HepG2 (cell line): ENCODE results near the gene GYS1. TPM values are rescaled to one million over a fixed set of nuclear protein-coding genes. Genes with fewer than 3 reads are reported as not detected.

ENCODE experiments used
- ARNT ChIP-seq: fragments of 450-650 bp; IDR thresholded peaks from 2 replicates; pipeline ENCODE4 v1.6.1; 2017
- EZH2 ChIP-seq: conservative IDR thresholded peaks from 2 replicates; pipeline ENCODE4 v1.6.1; 2012; ENCODE audit warnings: mild to moderate bottlenecking, low read depth, low read length, moderate library complexity
- FOSL2 ChIP-seq: sonication (generic); formaldehyde crosslinking; IDR thresholded peaks from 2 replicates; pipeline ENCODE4 v1.4.0; 2020; ENCODE audit warnings: missing genetic modification reagents
- HDAC1 ChIP-seq: sonication (generic); formaldehyde crosslinking; IDR thresholded peaks from 2 replicates; pipeline ENCODE4 v1.5.1; 2020; ENCODE audit warnings: mild to moderate bottlenecking, missing genetic modification reagents
- HDAC6 ChIP-seq: fragments of 200-600 bp; sonication (generic); IDR thresholded peaks from 2 replicates; pipeline ENCODE4 v1.7.0; 2017; ENCODE audit warnings: mild to moderate bottlenecking, antibody characterized with exemption, low read length, low read depth
- MEF2D ChIP-seq: sonication (generic); formaldehyde crosslinking; IDR thresholded peaks from 2 replicates; pipeline ENCODE4 v1.5.1; 2020; ENCODE audit warnings: mild to moderate bottlenecking, missing genetic modification reagents
- NFYC ChIP-seq: IDR thresholded peaks from 2 replicates; pipeline ENCODE4 v1.6.1; 2016; ENCODE audit warnings: missing genetic modification reagents, missing compliant biosample characterization
- PHB2 ChIP-seq: fragments of 450-650 bp; IDR thresholded peaks from 2 replicates; pipeline ENCODE4 v1.6.1; 2018; ENCODE audit not compliant: partially characterized antibody
- PHF8 ChIP-seq: sonication (generic); formaldehyde crosslinking; IDR thresholded peaks from 2 replicates; pipeline ENCODE4 v1.5.0; 2020; ENCODE audit warnings: missing genetic modification reagents
- SPEN ChIP-seq: sonication (generic); formaldehyde crosslinking; IDR thresholded peaks from 2 replicates; pipeline ENCODE4 v1.5.1; 2020; ENCODE audit warnings: low read depth, mild to moderate bottlenecking, missing genetic modification reagents
- TBX3 ChIP-seq: fragments of 450-650 bp; IDR thresholded peaks from 2 replicates; pipeline ENCODE4 v1.6.1; 2017; ENCODE audit warnings: antibody characterized with exemption, mild to moderate bottlenecking, inconsistent platforms, borderline replicate concordance
- ZMYM4 ChIP-seq: sonication (generic); formaldehyde crosslinking; IDR thresholded peaks from 2 replicates; pipeline ENCODE4 v1.8.1; 2023; ENCODE audit warnings: mild to moderate bottlenecking, missing genetic modification reagents
- ZNF496 ChIP-seq: sonication (generic); formaldehyde crosslinking; IDR thresholded peaks from 2 replicates; pipeline ENCODE4 v1.8.1; 2023; ENCODE audit warnings: mild to moderate bottlenecking, moderate library complexity, missing genetic modification reagents; ENCODE audit not compliant: insufficient replicate concordance
- ZNF772 ChIP-seq: sonication (generic); formaldehyde crosslinking; IDR thresholded peaks from 2 replicates; pipeline ENCODE4 v1.5.0; 2020; ENCODE audit warnings: mild to moderate bottlenecking, missing genetic modification reagents
- ZNF780A ChIP-seq: sonication (generic); formaldehyde crosslinking; IDR thresholded peaks from 2 replicates; pipeline ENCODE4 v1.8.0; 2022; ENCODE audit warnings: mild to moderate bottlenecking, missing genetic modification reagents, moderate library complexity
- ZNF788 ChIP-seq: sonication (generic); formaldehyde crosslinking; IDR thresholded peaks from 2 replicates; pipeline ENCODE4 v1.5.0; 2020; ENCODE audit warnings: mild to moderate bottlenecking, missing genetic modification reagents, borderline replicate concordance
- polyA plus RNA-seq, 8 experiments: library from polyadenylated mRNA; depleted of rRNA in 3 of 8; stranded (reverse) in 7 of 8; unstranded in 1 of 8; fragments of >200 nt; fragmentation: Illumina TruSeq in 4 of 8; extraction: Trizol in 4 of 8; gene quantifications; 2 replicates each; pipeline versions ENCODE4 v1.2.1 to v1.2.3, GENCODE V29; 2011 to 2016; ENCODE audit warnings: low read depth in 4 of 8, missing spikeins in 1 of 8, mixed read lengths in 1 of 8; ENCODE audit not compliant: insufficient read depth in 1 of 8
- total RNA-seq, 5 experiments: library from RNA; depleted of rRNA; stranded (reverse); fragments of >200 nt; fragmentation: Illumina TruSeq; extraction: Trizol; gene quantifications; 2 replicates each; pipeline ENCODE4 v1.2.3, GENCODE V29; 2016; ENCODE audit warnings: low read depth in 1 of 5
- TF ChIP-seq, protein P1 (sequence below): sonication (generic); formaldehyde crosslinking; IDR thresholded peaks from 2 replicates; pipeline ENCODE4 v1.4.0; 2020; ENCODE audit warnings: missing genetic modification reagents, borderline replicate concordance
- TF ChIP-seq, protein P2 (sequence below): sonication (generic); formaldehyde crosslinking; IDR thresholded peaks from 2 replicates; pipeline ENCODE4 v1.8.1; 2023; ENCODE audit warnings: missing genetic modification reagents, mild to moderate bottlenecking, borderline replicate concordance
- TF ChIP-seq, protein P3 (sequence below): sonication (generic); formaldehyde crosslinking; IDR thresholded peaks from 2 replicates; pipeline ENCODE4 v1.9.0; 2021; ENCODE audit warnings: missing genetic modification reagents, borderline replicate concordance
- TF ChIP-seq, protein P4 (sequence below): IDR thresholded peaks from 2 replicates; pipeline ENCODE4 v1.6.1; 2016; ENCODE audit warnings: mild to moderate bottlenecking, missing biosample characterization, missing genetic modification reagents
- TF ChIP-seq, protein P5 (sequence below): sonication (generic); formaldehyde crosslinking; conservative IDR thresholded peaks from 2 replicates; pipeline ENCODE4 v1.8.0; 2022; ENCODE audit warnings: mild to moderate bottlenecking, moderate library complexity, missing genetic modification reagents

Gene GYS1
- total and polyA plus RNA-seq, 2 of the 13 experiments (the other 11 are each of a cell fraction or from before 2014, with no cell fraction given) = 18.4 to 42.1 TPM

DNA sequence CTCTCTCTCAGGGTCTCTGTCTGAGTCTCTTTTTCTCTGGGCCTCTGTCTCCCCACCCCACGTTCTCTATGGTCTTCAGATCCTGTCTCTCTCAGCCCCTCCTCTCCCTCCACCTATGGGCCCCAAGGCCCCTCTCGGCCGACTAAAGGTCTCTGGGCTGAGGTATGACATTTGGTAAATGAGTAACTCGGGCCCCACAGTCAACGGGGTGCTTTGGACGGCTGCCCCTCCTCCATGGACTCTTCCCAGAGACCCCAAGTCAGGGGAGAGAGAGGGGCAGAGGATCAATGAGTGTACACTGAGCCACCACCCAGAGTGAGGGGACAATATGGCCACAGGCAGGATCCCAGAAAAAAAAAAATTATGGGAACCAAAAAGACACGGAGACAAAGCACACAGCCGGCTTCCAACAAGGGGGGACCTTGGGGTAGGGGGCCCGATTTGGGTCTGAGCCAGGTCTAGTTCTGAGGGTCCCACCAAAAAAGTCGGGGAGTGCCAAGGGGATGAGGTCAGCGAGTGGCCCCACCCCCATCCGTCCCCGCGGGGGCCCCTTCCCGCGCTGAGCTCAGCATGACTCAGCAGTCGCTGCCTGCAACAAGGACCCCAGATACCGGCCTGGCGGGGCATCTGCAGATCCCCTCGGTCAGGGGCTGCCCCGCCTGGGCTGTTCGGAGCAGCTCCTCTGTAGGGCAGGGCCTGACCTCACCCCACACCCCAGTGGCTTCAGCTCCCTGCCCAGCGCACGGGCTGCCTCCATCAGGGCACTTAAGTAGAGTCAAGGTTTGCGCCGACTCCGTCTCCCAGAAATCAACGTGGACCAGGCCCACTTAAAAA lies 29.5 kb downstream of the GYS1 start (continued):
- TF ChIP-seq, protein P1, sequence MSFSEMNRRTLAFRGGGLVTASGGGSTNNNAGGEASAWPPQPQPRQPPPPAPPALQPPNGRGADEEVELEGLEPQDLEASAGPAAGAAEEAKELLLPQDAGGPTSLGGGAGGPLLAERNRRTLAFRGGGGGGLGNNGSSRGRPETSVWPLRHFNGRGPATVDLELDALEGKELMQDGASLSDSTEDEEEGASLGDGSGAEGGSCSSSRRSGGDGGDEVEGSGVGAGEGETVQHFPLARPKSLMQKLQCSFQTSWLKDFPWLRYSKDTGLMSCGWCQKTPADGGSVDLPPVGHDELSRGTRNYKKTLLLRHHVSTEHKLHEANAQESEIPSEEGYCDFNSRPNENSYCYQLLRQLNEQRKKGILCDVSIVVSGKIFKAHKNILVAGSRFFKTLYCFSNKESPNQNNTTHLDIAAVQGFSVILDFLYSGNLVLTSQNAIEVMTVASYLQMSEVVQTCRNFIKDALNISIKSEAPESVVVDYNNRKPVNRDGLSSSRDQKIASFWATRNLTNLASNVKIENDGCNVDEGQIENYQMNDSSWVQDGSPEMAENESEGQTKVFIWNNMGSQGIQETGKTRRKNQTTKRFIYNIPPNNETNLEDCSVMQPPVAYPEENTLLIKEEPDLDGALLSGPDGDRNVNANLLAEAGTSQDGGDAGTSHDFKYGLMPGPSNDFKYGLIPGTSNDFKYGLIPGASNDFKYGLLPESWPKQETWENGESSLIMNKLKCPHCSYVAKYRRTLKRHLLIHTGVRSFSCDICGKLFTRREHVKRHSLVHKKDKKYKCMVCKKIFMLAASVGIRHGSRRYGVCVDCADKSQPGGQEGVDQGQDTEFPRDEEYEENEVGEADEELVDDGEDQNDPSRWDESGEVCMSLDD (CRISPR knock-in tag) = peak; percentile 99
- TF ChIP-seq SPEN (CRISPR knock-in tag) (peak; percentile 36; the same call in 1 of the 2 replicates), ZNF780A (CRISPR knock-in tag) (no peak), PHB2 (no peak), ZNF788 (CRISPR knock-in tag) (peak; percentile 76; the same call in 1 of the 2 replicates), TBX3 (peak; percentile 31; the same call in 1 of the 2 replicates), ZMYM4 (peak; percentile 57; the same call in 1 of the 2 replicates), ARNT (no peak), NFYC (CRISPR knock-in tag) (0 out of 2 replicates have a peak, but pooled peaks have one; percentile 7), PHF8 (CRISPR knock-in tag) (peak; percentile 69), EZH2 (no peak), ZNF496 (no peak), HDAC6 (no peak), FOSL2 (CRISPR knock-in tag) (peak; percentile 92), HDAC1 (CRISPR knock-in tag) (peak; percentile 63), ZNF772 (CRISPR knock-in tag) (peak; percentile 69), MEF2D (peak; percentile 73)
- TF ChIP-seq, protein P2, sequence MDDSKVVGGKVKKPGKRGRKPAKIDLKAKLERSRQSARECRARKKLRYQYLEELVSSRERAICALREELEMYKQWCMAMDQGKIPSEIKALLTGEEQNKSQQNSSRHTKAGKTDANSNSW = no peak
- TF ChIP-seq, protein P3, sequence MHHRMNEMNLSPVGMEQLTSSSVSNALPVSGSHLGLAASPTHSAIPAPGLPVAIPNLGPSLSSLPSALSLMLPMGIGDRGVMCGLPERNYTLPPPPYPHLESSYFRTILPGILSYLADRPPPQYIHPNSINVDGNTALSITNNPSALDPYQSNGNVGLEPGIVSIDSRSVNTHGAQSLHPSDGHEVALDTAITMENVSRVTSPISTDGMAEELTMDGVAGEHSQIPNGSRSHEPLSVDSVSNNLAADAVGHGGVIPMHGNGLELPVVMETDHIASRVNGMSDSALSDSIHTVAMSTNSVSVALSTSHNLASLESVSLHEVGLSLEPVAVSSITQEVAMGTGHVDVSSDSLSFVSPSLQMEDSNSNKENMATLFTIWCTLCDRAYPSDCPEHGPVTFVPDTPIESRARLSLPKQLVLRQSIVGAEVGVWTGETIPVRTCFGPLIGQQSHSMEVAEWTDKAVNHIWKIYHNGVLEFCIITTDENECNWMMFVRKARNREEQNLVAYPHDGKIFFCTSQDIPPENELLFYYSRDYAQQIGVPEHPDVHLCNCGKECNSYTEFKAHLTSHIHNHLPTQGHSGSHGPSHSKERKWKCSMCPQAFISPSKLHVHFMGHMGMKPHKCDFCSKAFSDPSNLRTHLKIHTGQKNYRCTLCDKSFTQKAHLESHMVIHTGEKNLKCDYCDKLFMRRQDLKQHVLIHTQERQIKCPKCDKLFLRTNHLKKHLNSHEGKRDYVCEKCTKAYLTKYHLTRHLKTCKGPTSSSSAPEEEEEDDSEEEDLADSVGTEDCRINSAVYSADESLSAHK (CRISPR knock-in tag) = no peak
- TF ChIP-seq, protein P4, sequence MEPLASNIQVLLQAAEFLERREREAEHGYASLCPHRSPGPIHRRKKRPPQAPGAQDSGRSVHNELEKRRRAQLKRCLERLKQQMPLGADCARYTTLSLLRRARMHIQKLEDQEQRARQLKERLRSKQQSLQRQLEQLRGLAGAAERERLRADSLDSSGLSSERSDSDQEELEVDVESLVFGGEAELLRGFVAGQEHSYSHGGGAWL (CRISPR knock-in tag) = peak; percentile 88
- TF ChIP-seq, protein P5, sequence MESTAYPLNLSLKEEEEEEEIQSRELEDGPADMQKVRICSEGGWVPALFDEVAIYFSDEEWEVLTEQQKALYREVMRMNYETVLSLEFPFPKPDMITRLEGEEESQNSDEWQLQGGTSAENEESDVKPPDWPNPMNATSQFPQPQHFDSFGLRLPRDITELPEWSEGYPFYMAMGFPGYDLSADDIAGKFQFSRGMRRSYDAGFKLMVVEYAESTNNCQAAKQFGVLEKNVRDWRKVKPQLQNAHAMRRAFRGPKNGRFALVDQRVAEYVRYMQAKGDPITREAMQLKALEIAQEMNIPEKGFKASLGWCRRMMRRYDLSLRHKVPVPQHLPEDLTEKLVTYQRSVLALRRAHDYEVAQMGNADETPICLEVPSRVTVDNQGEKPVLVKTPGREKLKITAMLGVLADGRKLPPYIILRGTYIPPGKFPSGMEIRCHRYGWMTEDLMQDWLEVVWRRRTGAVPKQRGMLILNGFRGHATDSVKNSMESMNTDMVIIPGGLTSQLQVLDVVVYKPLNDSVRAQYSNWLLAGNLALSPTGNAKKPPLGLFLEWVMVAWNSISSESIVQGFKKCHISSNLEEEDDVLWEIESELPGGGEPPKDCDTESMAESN (CRISPR knock-in tag) = peak; percentile 67; the same call in 1 of the 2 replicates
